NCI-H2171 treated with DMSO at 0.1 percent for 48 hours (cell line): ENCODE results near the gene MAP9.
"Not testable (repeated sequence)": the region's sequence is repeated elsewhere in the genome, so short reads cannot be mapped to it uniquely, and the experiment has no call there.

Experiments
- DNase-seq: peaks from one replicate; lab custom pipeline; 2025; lab: John Stamatoyannopoulos, UW

MAP9 gene

DNA sequence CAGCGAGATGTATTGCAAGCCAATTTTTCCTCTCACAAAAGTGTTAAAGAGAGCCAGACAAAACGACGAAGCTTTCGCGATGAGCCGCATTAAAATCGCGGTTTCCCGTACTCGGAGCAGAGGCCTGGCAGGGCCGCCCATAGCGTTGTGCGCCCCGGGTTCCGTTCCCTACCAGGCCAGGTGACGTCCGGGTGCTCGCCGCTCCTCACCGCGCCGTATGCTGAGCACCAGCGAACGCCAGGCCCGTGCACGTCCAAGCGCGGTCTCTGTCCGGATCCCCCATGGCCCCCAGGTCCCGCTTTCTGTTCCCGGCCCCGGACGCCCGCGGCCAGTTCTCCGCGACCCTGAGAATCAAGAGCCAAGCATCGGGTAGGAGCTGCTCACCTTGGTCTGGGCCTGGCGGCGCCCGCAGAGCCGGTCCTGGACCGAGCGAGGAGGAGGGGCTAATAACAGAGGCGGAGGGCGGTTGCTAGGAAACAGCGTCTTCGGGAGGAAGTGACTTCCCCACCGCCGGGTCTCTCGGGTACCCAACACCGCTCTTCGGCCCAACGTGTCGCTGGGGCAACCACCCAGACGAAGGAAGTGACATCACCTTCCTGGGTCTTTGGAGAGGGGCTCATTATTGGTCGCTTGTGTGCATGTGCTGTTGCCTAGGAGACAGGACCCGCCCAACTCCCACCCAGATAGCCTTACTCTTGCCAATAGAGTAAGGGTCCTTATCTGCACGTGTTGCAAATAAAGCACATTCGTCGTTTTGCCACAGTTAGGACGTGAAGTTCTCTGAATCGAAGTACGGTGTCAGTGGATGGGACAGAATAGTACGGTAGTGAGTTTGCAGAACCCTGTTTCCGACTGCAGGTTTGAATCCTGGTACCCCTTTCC is at the start of gene MAP9:
Gene MAP9, minus strand, starts transcription at position 579 of the 882 bp plus-strand sequence. CDS start 1,115 bp downstream, outside the sequence.
- peak; percentile 92 for DNase-seq

DNA sequence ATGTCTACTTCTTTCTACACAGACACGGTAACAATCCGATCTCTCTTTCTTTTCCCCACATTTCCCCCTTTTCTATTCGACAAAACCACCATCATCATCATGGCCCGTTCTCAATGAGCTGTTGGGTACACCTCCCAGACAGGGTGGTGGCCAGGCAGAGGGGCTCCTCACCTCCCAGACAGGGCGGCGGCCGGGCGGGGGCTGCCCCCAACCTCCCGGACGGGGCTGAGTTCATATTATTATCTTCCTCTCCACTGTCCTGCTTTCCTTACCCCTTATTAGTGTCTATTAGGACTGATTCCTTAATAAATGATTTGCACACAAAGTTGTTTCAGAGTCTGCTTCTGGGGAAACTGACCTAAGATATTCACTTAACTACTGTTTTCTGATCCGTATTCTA is 48.0 kb upstream of the MAP9 start:
- not testable (repeated sequence) for DNase-seq

DNA sequence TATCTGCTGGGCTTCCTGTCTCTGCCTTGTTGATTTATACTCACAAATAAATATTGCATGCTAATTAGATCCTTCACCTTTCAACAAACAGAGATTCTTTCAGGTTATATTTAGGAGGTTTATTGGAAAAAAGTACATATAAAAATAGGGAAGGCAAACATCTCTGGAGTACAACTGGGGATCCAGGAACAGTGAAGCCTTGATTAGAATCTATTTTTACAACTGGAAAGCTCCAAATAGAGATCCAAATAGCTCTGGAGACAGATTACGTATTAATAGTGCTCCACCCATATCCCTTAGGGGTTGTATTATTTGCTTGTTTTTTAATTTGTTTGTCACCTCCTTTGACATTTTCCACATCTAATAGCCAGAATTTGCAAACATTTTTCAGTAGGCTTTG is 46.9 kb upstream of the MAP9 start:
- no peak for DNase-seq

DNA sequence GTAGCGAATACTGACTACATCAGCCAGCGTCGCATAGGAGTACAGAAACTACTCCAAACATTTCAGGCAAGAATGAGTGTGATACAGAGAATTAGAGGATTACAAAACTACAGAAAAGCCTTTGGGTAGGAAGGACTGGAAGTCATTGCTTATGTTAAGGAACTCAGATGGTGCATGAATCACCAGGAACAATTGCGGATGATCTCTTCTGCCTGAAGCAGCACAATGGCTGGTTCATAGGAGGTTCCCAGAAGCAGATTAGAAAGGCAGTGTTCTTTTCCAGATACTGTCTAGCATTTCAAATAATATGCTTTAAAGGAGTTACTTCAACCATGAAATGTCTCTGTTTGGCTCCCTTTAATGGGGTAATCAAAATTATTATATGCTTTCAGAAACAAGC is 42.5 kb upstream of the MAP9 start:
- no peak for DNase-seq

DNA sequence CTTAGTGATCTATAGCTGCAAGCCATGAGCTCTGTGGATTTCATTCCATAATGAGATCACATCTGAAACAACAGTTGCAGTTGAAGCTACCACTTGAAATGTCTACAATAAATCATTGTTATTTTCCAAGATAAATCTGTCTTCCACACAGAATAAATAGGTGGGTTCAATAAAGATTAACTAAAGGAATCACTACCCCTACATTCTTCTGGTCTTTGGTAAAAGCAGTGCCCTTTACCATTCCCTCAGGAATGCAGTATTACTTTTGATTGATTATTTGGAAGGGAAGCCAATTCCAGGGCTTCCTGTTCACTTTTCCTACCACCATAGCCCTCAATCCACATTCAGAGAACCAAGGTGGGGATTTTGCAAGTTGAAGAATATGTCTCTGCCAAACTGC is 38.9 kb upstream of the MAP9 start:
- DNase-seq = no peak

DNA sequence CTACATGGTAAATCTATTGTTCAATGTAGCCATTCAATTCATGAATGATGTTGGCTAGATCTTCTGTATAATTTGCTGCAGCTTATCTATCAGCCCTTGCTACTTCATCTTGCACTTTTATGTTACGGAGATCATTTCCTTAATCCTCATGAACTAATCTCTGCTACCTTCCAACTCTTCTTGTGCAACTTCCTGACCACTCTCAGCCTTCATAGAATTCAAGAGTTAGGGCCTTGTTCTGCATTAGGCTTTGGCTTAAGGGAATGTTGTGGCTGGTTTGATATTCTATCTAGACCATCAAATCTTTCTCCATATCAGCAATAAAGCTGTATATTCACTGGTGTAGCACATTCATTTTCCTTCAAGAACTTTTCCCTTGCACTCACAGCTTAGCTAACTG is 36.7 kb upstream of the MAP9 start:
- no peak for DNase-seq

DNA sequence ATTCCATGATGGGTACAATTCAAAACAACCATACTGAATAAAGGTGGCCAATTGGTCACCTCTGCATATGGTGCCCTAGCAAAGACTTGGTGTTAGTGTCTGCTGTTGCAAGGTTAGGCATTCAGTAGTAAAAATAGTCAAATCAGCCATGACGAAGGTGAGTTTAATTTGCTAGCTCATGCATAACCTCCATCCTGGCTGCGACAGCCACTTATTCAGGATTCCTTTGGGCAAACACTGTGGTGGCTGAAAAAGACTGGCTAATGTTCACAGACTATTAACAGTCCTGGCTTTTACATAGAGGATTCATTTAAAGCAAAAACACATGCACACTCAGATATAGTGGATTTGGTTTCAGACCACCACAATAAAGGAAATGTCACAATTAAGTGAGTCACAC is 34.8 kb upstream of the MAP9 start:
- no peak for DNase-seq

DNA sequence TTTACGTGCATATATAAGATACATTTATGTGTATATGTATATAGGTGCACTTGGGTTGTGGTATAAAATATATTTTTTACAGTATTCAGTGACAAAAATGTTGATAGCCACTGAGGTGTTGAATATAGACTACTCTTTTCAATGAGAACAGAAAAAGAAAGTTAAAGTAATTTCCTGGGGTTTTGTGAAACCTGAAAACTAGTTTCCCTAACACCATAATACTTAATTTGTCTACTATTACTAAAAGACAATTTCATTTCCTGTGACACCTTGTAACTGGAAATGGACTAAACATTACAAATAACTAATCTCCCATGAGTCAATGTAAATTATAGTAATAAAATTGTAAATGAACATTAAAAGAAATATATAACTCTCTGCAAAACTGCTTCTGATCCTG is 32.0 kb upstream of the MAP9 start:
- DNase-seq = no peak

DNA sequence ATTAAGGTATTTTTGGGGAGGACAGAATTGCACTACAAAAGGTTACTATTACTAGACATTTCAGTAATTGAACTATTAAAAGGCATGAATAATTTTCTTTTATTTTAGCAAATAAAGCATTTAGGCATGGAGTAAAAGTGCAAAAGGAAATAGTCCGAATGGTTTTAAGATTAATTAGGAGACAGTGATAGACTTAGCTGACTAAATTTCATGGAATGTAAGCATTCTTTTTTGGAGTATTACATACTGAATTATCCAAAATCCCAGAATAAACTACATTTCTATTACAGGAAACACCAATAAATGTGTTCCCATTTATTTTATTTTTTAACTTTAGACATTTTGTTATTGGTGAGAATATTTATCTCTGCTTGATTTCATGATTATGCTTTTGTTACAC is 30.7 kb upstream of the MAP9 start:
- no peak for DNase-seq

DNA sequence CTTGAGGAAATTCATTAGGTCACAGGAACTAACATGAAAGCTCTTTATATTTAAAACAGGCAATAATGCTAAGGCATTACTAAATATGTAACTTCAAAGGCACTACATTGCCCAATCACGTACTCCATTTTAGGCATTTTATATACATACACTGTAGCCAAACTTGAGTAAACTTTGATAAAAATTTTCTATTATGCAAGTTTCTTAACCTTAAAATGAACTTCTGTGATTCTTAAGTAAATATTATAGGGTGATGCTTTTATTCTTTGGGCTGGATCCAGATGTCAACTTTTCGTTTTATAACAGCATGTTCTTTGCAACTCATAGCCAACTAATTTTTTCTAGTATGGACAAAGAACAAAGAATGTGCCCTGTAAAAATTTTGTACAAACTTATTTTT is 28.3 kb upstream of the MAP9 start:
- no peak for DNase-seq

DNA sequence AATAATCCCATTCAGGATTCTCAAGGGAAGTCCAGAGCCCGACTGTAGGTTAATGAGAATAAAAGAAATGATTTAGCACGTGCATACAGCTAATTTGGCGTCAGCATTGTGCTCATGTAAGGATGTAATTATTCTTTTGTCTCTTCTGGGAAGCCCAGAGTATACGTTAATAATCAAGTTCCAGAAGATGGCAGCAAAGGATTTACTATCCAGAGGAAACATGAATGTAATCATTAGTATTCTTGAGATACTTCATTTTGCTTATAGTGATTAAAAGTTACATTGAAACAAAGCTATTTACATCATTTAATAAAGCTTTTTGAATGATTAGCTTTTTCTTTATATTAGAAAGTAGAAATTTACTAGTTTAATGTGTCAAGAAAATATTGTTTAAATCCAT is 27.1 kb upstream of the MAP9 start:
- DNase-seq = peak; percentile 4

DNA sequence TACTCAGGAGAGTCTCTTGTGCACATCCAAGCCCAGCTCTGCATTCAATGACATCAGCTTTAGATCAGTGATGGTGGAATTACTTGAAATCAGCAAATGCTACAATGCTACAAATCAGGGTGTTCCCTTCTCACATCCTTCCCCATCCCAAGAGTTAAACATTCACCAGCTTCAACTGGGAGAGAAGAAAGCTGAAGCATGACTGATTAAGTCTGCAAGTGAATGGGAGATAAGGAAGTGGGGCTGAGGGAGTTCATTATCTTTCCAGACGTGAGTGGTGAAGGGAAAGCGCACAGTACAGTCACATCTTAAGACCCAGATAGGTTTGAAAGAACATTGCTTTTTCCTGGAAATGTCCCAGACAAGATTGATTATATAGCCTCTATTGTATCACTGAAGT is 26.2 kb upstream of the MAP9 start:
- DNase-seq = no peak

DNA sequence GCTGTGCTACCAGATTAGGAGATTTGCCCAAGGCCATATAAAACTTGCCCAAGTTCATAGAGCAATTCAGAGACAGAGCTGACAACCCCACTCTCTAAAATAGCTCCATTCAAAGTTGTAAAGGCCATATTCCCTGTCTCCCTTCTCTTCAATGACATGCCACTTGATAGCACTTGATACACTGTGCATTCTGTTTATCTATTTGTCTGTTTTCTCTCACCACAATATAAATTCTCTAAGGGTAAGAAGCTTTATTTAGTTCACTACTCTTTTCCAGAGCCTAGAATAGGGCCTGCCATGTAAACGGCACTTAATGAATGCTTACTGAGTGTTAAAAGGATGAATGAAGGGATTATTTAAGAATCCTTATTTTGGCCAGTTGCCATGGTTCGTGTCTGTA is 24.1 kb upstream of the MAP9 start:
- DNase-seq = no peak

DNA sequence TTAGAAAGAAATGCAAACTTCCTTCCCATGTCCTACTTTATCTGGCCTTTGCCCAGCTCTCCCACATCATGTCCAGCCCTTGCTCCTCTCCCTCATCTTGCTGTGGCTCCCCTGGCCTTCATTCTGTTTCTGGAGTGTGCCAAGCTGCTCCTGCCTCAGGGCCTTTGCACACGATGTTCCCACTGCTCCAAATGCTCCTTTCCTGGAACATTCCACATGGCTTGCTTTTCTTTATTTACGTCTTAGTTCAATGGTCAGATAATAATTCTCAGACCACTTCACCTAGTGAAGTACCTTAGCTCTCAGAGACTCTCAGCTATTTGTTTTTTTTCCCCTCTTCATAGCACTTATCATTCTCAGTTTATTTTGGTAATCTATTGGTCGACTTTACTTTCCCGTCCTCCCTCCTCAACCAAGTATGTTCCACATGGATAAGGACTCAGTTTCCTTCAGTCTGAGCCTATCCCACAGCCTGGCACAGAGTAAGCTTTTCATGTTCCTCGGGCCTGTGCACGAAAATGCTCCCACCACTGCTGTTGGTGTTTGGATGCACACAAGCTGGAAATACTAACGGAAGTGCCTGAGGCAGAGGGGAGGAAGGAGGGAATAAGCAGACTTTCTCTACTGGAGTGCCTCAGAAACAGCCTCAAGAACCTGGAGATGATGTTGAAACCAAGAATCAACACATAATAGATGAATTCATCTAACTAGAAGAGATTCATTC is 23.4 kb upstream of the MAP9 start:
- DNase-seq = no peak

DNA sequence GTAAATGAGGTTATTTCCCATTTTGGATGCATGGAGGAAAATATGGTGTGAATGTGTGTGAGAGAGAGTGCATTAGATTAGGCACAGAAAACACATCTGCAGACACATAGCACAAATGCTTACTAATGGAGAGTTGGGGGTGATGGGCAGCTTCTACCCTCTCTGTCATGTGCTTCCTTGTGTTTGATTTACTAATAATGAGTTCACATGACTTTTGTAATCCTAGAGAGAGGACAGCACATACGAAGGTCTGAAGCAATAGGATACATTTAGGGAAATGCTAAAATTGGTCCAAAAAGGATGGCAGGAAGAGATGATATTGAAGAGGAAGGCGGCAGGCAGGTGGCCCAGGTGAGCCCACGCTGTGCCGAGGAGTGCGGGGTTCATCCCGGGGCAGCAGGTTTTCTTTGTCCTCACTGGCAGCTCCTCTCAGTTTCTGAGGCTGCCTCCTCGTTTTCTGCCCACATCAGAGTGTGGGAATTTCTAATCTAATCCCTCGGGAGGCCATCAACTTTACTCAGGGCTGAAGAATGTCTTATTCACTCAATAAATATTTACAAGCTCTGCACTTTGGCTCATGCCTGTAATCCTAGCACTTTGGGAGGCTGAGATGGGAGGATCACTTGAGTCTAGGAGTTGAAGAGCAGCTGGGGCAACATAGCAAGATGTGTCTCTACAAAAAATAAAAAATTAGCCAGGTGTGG is 15.9 kb upstream of the MAP9 start:
- no peak for DNase-seq

DNA sequence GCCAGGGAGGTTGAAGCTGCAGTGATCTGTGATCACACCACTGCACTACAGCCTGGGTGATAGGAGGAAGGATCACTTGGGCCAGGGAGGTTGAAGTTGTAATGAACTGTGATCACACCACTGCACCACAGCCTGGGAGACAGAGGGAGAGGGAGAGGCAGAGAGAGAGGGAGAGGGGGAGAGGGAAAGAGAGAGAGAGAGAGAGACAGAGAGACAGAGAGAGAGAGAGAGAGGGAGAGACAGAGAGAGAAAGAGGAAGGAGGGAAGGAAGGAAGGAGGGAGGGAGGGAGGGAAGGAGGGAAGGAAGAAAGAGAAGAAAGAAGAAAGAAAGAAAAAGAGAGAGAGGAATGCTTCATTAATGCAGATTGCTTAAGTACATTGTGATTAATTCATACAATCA is 15.2 kb upstream of the MAP9 start:
- DNase-seq = no peak

DNA sequence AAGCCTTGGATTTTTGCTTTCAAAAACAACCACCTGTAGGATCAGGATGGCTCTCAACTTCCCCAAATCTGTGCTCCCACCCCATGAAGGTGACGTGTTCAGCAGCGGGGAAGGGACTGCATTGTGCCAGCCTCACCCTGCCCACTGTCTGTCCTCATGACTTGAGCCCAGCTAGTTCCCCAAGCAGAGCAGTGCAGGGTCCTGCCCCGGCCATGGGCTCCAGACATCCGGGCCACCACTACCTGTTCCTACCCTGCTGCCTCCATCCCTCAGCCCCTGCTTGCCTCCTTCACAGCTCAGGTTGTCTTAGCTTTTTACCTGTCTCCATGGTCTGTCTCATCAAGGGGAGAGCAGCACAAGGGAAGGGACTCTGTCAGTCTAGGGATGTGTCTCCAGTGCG is 11.4 kb upstream of the MAP9 start:
- no peak for DNase-seq

DNA sequence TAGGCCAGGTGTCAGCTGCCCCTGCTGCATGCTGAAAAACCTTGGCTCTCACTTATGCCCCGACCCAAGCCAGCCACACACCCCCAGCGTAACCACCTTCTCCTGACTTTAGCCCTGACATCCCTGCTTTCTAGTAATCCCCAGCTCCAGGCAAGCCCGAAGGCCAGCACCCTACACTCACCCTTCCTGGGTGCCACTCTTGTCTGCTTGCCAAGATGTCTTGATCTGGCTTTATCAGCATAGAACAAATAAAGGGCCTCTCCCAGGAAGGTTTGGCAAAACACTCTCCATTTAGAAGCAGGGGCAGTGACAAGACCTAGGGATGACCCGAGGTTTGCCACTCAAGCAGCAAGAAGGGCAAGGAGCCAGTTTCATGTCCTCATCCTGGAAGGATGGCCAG is 6.8 kb upstream of the MAP9 start:
- no peak for DNase-seq

DNA sequence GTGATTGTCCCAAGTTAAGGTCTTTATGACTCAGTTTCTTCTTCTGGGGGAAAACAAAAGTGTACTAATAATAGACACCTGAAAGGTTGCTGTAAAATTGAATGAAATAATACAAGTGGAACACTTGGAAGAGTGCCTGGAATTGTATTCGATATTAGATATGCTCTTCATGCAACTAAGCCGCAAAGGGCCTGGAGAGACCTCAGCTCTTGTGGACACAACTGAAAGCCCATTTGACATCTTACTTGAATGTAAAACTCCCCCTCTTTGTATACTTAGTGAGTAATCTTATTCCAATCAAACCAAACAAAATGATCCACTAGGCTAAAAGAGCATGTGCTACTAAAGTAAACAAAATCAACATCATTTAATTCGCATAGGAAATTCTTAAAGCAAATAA is 511 bp upstream of the MAP9 start:
- no peak for DNase-seq

DNA sequence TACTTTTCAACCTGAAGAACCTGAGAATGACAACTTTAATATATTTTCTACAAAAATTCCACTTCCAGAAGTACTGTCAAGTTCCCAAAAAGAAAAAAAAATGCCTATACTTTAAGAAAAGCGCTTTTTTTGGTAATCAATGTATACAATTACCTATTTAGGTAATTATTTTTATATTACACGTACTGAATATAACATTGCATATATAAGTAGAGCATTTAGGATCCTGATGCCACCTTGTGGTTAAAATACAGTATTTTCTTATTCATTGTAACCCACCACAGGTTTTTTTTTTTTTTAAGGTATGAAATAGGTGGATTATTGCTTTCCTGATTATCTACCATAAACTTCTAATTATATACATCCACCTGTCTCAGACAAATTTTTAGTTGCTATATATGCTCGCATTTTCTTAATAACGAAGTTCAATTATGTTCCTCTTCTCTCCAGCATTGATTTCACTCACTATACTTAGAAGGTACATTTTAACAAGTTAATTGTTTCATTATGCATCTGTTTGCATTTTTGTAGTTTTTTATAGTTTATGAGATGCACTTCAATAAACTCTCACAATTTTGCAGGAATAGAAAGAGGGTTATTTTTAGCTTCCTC is 5.2 kb downstream of the MAP9 start:
- peak; percentile 36 for DNase-seq

DNA sequence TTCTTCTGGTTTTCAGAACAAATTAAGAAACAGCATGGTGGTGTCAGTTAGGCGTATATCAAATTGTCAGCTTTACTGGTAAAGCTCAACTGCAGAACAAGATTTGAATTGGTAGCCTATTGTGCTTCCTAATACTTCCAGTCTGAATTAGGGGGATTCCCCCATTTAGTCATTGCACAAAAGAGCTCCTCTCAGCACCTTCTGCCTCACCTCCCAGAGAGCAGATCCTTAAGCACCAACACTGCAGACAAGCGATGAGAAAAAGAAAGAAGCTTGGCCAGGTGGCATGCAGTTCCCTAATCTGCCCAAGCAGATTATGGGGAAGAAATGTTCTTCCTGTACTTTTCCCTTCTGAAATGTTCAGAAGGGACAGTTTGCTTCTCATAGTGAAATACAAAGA is 9.2 kb downstream of the MAP9 start:
- DNase-seq = no peak

DNA sequence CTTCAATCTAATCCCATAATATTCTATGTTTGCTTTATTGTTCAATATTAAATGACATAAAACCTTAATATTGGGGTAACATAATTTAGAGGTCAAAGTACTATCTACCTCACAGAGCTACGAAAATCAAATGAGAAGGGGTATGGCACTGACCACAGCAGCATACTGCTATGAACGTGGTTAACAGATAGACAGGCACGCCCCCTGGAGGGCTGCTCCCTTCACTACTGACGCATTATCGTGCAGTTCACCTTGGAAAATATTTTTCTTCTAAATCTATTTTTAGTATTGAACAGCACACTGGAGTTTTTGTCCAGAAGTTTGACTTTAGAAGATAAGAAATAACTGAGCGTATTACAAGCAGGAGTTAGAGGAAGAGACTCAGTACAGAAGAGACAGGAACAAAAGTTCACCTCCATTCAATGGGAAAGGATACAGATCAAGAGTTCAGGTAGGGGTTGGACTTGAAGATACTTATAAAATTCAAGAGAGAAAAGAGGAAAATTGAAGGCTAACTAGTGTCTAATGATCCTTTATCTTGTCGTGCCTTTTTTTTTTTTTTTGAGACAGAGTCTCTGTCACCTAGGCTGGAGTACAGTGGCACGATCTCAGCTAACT is 22.7 kb downstream of the MAP9 start:
- DNase-seq = peak; percentile 3
